Hypothalamus (tissue), 51 donors: ENCODE data around the gene ZNF518B.
A peak's percentile ranks its signal among the peaks of the same experiment; 100 is the strongest.

Source experiments
- DNase-seq, 51 donors: peaks; one replicate each; lab custom pipeline; 2025; lab: John Stamatoyannopoulos, UW

ZNF518B gene, protein sequence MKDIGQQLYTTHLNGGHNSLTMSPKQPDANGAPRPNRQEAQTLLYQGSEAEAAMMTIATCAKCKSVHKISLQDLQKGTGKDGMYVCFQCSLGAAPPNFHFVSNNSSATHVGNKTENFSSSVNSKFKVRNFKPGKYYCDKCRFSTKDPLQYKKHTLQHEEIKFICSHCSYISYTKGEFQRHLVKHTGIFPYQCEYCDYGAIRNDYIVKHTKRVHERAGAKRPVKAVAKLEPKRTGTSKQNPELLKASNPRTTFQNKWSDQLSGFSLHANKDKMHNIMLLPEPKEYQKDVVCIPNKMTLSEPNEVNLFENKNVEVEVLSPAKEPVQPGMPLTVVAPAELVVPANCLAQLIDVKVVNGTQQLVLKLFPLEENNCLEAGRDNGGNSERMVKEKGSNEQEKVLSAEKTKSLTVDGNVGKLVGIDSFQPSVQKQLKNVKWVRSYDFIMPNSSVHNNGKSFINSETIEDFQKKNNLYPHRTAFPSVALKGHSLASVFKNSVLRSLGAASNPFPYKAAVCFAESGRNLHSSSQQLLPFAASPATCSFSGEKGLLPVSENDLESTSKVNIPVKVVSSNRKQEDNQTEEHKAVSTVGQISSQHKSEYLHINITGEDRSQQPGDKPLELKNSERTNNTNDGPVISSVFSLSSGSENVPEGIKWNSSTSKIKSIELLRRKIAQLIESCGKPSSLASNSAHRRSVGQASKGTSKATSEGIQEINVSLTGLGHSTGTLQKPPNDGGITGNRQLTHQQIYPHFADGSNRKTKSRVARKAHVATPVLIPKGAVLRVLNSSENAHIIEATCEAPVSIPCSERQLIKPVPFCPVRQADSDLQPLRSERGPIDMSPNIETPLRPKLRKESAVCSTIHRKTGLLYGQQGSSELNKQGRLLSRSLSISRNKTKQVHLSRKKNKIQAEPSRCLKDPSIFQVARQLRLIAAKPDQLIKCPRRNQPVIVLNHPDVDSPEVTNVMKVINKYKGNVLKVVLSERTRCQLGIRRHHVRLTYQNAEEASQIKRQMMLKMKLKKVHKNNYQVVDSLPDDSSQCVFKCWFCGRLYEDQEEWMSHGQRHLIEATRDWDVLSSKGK

GRCh38 chr4:10457255-10457801 is at the start of gene ZNF518B:
Gene ZNF518B (minus strand): TSS chr4:10457426. CDS start chr4:10446328, 11,098 bp downstream.
- DNase-seq: peak in 34 of 51 donors; percentile 5 to 61 (median 30)

DNA sequence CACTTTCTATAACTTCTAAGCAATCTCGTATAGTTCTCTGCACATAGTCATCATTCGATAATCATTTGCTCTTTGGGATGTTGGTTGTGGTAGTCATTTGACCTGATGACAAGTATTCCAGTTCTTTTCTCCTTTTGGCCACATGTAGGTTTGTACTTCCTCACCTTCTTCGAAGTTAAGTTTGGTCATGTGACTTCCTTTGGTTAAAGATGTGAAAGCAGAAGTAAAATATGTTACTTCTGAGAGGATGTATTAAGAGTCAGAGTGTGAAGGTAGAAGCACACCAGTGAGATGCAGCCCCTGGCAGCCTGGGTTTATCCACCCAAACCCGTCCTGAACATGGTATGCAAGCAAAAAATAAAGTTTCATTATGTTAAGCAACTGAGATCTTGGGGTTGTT is 48.9 kb upstream of the ZNF518B start:
- no peak for DNase-seq

DNA sequence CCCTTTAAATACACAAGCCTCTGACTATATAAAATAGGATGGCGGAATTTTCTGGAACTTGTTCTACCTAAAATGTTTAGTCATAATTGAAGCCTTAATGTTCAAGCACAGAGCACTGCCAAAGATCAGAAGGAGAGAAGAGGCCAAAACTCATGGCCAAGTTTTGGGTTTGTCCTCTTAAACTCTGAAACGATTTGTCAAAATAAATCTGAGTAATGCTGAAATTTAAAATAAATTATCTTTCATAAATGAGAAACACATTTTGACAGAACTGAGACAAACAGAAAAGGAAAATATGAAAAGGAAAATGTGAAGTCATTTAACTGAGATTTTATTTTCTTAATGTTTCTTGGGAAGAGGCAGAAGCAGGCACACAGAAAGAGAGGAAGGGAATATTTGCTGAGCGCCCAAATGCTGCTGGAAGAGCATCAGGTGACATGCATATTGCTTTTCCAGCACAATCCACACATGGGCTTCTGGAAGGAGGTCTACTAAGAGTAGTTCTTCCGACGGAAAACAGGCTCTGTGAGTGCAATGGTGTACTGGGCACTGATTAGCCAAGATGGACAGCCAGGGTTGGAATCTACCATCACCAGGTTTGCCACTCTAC is 47.4 kb upstream of the ZNF518B start:
- DNase-seq: no peak

DNA sequence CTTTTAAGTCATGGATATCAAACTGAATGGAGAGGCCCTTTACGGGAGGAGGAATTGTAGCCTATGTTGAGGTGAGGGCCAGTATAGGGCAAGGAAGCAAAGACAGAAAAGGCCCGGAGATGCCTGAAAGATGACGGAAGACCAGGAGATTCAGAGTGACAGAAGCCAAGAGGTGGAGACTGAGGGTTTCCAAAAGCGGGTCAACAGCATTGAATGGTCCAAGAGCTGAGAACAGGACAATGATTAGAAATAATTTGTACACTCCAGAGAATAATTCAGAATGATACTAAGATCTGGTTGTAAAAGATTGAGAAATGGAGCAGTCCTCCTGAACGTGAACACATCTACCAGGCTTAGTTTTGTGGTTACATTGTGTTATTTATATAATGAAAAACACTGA is 45.5 kb upstream of the ZNF518B start:
- no peak for DNase-seq

GRCh38 chr4:10500776-10501175 is 43.5 kb upstream of the ZNF518B start:
- no peak for DNase-seq

- DNase-seq: no peak
Observed at GRCh38 chr4:10496200-10496599, 39.0 kb upstream of the ZNF518B start.

- DNase-seq: no peak
Observed at GRCh38 chr4:10495651-10496050, 38.4 kb upstream of the ZNF518B start.

DNA sequence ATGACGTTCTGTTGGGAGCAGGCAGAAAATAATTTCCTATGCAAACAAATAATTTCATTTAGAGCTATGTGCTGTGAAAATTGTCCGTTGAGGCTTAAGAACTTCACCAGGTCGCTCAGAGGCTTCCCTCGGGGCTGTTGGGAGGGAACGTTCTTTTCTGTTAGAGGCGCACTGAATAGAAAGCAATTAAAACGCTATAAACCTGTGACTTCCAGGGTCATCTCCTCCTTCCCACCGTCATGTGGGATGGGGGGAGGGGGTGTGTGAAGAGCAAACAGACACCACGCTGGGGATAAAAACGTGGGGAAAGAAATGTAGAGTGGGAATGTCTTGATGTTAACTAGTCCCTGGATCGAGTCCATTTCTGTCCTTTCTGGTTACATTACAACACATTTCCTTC is 35.2 kb upstream of the ZNF518B start:
- no peak for DNase-seq

- DNase-seq: no peak
Observed at GRCh38 chr4:10491401-10491800, 34.2 kb upstream of the ZNF518B start.

- no peak for DNase-seq
Observed at GRCh38 chr4:10490996-10491395, 33.8 kb upstream of the ZNF518B start.

DNA sequence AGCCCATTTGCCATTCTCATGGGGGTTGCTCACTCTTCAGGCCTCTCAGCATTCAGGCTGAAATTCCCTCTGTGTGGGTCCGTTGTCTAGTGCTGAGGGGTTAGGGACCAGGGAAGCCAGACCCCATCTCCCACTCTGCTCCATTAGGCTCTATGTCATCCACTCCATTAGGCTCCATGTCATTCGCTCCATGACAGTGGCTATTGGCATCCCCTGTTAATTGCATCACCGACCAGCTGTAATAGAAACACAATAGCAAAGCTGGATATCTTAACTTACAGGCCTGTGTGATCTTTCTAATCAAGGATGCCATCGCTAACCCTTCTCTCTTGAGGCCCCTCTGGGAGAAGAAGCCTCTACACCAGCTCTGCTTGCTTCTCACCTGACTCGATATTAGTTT is 25.7 kb upstream of the ZNF518B start:
- no peak for DNase-seq

GRCh38 chr4:10480616-10481015 is 23.4 kb upstream of the ZNF518B start:
- DNase-seq: no peak

DNA sequence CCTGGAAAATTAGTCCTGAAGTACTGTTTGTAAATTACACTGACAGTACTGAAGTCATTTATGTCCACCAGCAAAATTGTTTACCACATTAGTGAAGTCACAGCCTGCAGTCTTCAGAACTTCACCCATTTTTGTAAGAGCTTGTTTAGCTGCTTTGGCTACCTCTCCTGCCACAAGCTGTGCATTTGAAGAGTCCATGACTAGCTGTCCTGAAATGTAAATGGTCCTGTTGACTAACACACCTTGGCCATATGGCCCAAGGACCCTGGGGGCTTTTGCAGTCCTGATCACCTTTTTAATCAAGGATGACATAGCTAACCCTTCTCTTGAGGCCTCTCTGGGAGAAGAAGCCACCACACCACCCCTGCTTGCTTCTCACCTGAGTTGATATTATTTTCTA is 21.4 kb upstream of the ZNF518B start:
- no peak for DNase-seq

GRCh38 chr4:10470505-10470904 is 13.3 kb upstream of the ZNF518B start:
- no peak for DNase-seq

DNA sequence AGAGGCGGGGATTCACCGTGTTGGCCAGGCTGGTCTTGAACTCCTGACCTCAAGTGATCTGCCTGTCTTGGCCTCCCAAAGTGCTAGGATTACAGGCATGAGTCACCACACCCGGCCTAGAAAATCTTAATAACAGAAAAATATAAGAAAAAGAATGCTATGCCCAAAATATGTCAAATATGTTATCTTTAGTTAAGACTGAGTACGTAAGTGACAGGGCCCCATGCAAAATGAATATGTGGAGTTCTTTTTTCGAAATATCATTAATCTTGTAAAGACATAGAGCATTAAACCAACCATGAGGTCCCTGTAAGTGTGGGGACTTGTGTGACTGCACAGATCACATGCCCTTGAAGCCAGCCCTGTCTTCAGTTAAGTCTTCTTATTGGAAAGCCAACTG is 8.9 kb upstream of the ZNF518B start:
- no peak for DNase-seq

GRCh38 chr4:10462876-10463275 is 5.7 kb upstream of the ZNF518B start:
- no peak for DNase-seq

GRCh38 chr4:10461850-10462400 is 4.7 kb upstream of the ZNF518B start:
- DNase-seq: no peak

- peak in 16 of 51 donors; percentile 0 to 48 (median 16) for DNase-seq
Observed at GRCh38 chr4:10461091-10461849, 4.0 kb upstream of the ZNF518B start.

- no peak for DNase-seq
Observed at GRCh38 chr4:10460313-10461047, 3.3 kb upstream of the ZNF518B start.
